Daoy (cell line): ENCODE results near the gene UROS. TPM values are rescaled to one million over a fixed set of nuclear protein-coding genes. Genes with fewer than 3 reads are reported as not detected.
A peak's percentile ranks its signal among the peaks of the same experiment; 100 is the strongest.

Source experiments
- DNase-seq: peaks from one replicate; pipeline ENCODE4 v3.0.0-alpha.2; 2015; ENCODE audit warnings: low read depth
- total RNA-seq: library from RNA; depleted of rRNA; stranded (reverse); fragments of >200 nt; shearing (Covaris generic); gene quantifications from 2 replicates; pipeline ENCODE4 v1.2.3, GENCODE V29; 2014

The UROS gene
- total RNA-seq, 1 experiment from 2014 or later = 65.9 TPM

DNA sequence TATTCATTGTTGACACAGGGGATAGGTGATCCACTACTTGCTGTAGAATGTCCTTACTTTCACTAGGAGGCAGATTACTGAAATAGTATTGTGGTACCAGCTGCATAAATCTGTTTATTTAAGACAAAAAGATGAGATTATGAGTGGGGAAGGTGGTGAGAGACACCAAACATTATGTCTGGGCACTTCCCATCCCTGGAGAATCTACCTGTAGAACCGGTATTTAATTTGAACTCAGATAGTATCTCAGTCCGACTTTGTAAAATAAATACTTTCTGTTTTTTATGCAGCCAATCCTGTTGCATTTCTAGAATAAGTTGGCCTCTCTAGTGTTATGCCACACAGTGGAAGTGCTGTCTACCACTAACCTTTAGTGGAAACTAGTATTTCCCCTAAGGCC is 13.7 kb upstream of the UROS start:
- no peak for DNase-seq

DNA sequence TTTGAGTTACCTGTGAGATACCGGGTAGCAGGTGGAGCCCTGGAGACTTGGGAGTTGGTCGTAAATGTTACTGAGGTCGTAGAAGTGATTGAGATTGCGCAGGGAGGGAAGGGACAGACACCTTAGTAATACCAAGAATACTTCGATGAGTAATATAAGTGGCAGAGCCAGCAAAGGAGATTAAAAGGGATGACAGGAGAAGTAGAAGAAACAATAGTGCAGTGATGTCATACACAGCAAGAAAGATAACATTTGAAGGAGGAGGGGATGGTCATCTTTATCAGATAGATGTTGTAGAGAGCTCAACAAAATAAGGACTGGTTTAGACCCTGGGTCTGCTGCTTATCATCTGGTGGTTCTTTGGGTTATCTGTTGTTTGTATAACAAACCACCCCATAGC is 5.3 kb upstream of the UROS start:
- no peak for DNase-seq

DNA sequence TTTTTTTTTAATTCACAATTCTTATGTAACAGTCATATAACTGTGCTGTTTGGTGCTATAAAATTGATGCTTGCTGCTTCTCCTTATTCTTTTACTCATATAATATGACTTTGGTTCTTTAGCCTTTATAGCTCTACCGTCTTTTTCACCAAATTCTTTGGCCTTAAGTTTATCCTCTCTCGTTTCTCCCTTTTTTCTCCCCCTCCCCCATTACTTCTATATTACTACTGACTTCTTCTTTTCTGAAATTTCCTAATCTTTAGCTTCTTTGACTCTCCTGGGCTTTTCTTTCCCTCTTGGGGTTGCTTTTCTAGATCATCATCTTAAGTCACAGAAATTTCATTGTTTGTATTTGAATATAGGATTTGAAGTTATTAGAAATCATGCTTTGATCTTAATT is 4.1 kb upstream of the UROS start:
- no peak for DNase-seq

GRCh38 chr10:125824736-125825135 is 1.7 kb upstream of the UROS start:
- DNase-seq = peak; percentile 33

GRCh38 chr10:125823663-125824251 is 699 bp upstream of the UROS start:
- no peak for DNase-seq

GRCh38 chr10:125820701-125821100 is 2.4 kb downstream of the UROS start:
- no peak for DNase-seq

DNA sequence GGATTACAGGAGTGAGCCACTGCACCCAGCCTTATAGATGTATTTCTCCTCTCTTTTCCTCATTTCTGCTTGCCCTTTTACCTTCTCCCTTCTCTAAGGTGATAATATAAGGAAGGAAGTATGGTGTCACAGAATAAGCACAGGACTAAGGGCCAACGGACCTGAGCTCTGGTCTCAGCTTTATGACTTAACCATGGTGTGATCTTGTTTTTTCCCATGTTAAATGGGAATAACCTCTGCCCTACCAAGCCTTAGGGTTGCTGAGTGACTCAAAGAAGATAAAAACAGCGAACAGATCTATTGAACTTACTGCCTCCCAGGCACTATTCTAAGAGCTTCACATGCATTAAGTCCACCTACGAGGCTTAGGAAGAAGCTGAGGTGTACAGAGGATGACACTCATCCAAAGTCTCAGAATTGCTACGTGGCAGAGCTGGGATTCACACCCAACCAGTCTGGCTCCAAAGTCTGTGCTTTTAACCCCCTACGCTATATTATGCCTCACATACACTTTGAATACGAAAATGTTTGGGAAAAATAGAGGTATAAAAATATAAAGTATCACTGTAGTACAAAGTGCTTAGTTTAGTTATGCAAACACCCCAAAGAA is 5.6 kb downstream of the UROS start:
- DNase-seq = no peak

DNA sequence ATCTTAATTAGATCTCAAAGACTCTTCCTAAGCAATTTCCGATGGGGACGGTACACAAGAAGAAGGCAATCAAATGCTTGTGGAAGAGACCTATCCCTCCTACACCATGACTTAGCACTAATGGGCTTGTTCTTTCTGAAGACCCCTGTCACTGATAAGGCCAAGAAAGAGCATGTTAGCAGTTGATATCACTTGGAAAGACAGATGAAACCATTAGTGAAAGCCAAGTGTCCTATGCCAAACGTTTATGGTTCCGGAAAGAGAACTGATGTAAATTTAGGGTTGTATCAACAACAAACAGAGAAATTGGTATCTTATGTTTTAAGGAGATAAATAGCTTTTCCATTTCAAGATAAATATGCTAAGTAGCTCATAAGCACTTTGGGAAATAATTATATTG is 6.5 kb downstream of the UROS start:
- no peak for DNase-seq

- DNase-seq = no peak
These were observed 7.3 kb downstream of the UROS start for GRCh38 chr10:125815764-125816163.

DNA sequence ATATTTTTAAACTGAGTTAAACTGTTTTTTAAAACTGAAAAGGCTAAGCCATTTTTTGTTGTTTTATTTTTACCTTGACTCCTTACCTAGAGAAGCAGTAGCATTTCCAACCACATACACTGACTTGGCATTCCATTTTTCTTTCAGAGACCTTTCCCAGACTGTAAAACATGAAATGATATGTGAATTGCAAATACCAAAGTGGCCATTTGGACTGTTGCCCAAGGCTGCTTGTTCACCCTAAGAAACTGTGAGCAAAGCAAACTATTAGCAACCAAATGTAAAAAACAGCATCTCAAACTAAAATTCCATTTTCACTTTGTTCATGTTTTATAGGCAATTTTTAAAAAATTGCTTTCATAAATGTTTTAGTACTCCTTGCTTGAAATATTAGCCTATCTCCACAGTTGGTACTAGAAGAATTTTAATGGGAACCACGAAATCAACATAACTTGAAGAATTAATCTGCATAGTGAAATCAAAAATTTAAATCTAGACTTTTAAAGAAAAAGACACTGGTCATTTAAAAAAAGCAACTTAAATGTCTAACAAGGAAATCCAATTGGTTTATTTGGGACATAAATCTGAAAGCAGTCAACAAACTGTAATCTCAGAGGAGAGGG is 10.8 kb downstream of the UROS start:
- DNase-seq = no peak

DNA sequence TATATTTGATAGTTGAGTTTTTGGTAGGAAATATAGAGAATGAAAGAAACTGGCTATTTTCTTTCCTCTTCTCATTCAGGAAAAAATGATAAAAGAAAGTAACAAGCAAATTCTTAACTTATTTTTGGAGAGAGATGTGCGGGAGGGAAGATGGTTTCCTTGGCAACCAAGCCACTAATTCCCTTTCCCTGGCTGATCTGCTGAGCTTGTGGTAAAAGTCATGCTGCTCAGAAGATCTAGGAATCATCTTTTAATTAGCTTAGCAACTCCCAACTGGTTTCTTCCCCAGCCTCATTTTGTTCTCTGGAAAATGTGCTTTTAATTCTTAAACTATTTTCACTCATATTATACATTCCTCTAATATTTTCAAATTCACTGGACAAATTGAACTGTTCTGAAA is 11.8 kb downstream of the UROS start:
- no peak for DNase-seq

DNA sequence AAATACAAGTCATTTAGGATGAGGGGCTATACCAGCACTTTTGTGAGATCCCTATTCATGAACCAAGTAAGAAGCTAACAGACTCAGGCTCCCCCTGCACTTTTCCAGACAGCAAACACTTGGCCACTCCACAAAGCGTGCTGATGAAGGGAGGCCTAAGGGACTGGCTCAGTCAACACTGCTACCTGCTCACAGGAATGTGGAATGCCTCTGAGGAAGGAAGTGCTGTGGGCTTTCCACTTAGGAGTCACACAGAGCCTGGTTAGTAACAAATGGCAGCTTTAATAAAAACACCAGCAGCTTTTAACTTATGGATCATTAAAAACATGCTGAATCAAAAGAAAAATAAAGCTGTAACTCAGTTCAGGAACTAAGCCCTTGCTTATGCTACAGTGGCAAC is 15.0 kb downstream of the UROS start:
- no peak for DNase-seq

DNA sequence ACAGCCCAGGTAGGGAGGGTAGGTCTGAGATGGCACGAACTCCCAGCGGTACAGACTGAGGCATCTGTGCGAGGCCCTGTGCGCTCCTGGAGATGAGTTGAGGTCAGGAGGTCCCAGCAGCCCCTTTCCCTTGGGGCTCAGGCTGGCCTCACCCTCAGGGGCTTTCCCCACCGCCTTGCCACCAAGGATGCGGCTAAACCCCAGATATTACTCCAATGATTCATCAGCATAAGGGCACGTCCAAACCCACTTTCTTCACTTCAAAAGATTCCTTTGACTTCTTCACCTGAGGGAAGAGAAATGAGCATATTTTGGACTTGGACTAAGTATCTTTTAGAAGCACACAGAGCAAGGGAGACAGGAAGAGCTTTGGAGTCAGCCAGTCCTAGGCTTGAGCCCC is 20.3 kb downstream of the UROS start:
- DNase-seq = peak; percentile 27

GRCh38 chr10:125802131-125802530 is 20.9 kb downstream of the UROS start:
- DNase-seq = no peak

- no peak for DNase-seq
These were observed 21.5 kb downstream of the UROS start for GRCh38 chr10:125801574-125801973.

- no peak for DNase-seq
These were observed 23.4 kb downstream of the UROS start for GRCh38 chr10:125799451-125800182.

GRCh38 chr10:125797994-125798662 is 24.9 kb downstream of the UROS start:
- no peak for DNase-seq

DNA sequence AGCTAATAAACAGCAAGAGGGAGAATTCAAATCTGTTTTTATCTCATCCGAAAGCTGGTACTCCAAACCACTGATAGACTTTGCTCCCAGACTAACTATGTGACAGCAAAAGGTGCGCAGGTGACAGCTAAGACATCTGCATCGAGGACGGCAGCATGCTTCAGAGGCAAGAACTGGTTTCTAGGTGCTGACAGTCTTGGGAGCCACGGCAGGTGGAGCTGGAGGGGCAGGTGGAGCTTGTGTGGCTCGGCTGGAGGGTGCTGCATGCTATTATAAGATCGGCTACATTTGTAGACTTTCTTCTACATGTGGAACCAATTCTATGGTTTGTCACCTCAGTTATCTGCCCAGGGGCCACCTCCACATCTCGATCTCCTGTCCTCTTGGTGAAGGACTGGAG is 25.6 kb downstream of the UROS start:
- DNase-seq = no peak

GRCh38 chr10:125795637-125796190 is 27.3 kb downstream of the UROS start:
- no peak for DNase-seq

DNA sequence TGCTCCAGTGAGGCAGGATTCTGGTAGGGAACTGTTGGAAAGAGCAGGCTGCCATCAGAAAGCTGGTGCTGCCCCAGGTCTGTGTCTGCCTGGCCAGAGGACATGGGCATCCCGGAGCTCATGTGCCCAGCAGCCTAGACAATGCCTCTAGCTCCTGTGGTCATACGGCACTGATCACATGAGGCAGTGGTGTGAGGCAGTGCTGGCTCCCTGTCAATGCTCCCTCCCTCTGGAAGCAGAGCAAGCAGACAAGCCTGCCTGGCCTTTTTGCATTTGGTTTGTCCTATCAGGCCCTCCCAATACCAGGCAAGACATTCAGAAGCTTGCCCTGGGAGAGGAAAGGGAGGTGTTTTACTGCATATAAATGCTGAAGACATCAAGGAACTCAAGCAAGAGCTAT is 27.9 kb downstream of the UROS start:
- DNase-seq = no peak

DNA sequence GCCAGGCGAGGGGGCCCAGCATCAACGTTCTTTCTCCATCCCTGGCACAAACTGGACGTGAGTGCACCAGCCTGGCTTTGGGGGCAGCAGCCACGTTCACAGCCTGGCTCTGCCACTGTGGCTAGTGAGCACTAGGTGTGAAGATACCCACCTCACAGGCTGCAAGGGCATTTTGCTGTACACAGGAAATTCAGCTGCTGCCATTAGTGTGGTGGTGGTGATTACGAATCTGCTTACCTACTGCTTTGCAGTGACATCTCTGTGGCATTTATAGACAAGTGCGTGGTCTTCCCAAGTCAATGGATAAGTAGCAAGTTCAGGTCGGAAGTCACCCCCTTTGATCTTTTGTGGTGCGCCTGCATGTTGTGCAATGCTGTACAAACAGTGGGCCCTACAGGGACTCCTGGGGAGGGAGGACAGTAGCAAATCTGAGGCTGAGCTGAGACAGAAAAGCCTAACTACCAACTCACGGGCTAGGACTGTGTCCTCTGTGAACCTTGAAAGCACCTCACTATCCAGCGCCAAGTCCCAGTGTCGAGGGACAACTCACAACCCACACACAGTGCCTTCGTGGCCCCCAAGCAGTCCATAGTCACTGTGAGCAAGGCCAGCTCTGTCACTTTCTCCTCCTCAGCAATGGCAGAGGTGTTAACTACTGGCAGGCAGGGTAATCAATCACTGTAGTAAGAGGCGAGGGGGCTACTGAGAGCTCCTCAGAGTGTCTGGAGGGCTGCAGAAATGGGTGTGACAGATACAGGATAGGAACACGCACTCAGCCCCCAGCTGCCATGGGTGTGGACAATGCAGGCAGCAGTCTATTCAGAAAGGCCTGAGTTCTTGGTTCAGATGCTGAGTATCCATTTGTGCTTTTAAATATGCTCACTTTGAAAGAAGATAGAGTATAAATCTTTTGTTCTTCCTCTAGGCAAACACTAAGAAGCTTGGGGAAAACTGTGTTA is 30.4 kb downstream of the UROS start:
- DNase-seq = no peak
